ENCODE measurements around the gene GATAD2B. TPM values are rescaled to one million over a fixed set of nuclear protein-coding genes. Genes with fewer than 3 reads are reported as not detected.

GATAD2B gene
- total RNA-seq, 3 donors from 2014 or later (not counting 1 experiment from before 2014, with no cell fraction given): 68.1 to 91.3 (median 75.5) TPM

DNA sequence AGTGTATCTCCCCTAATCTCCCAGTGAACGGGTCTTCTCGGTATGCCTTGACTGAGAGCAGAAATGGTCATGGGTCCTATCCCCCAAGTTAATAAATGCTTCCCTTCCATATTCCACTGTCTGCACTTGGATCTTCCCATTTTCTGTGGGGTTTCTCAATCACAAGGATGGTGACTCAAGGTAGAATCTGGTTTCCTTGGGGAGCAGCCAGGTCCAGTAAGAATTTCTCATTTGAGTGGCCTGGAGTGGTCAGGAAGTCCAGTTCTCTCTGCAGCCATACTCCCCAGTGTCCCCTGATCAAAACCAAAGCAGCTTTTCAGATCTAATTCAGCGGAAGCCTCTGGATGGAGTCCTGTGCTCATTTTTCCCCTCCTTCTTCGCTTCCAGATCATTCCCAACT, 162.3 kb downstream of the GATAD2B start:
- intact Hi-C loops (cut with micrococcal nuclease): no loop called here
- Mint-ChIP-seq H3K27me3 (ENCODE audit: low read depth in 2 of 2) (no peaks in the 10 kb centered on the region), H3K9me3 (no peaks in the 10 kb centered on the region), H3K4me1 (no peaks in the 10 kb centered on the region), H3K36me3 (peaks cover 8% of the 10 kb centered on the region), H3K4me3 (no peak overlapping the region), H3K27ac (no peak overlapping the region)
- DNase-seq (no peak), ATAC-seq (no peak)
- peaks cover 55% of the 10 kb centered on the region for H3K36me3 ChIP-seq (ENCODE audit: control insufficient read depth, insufficient read depth, low read length)
- TF ChIP-seq, protein P1, sequence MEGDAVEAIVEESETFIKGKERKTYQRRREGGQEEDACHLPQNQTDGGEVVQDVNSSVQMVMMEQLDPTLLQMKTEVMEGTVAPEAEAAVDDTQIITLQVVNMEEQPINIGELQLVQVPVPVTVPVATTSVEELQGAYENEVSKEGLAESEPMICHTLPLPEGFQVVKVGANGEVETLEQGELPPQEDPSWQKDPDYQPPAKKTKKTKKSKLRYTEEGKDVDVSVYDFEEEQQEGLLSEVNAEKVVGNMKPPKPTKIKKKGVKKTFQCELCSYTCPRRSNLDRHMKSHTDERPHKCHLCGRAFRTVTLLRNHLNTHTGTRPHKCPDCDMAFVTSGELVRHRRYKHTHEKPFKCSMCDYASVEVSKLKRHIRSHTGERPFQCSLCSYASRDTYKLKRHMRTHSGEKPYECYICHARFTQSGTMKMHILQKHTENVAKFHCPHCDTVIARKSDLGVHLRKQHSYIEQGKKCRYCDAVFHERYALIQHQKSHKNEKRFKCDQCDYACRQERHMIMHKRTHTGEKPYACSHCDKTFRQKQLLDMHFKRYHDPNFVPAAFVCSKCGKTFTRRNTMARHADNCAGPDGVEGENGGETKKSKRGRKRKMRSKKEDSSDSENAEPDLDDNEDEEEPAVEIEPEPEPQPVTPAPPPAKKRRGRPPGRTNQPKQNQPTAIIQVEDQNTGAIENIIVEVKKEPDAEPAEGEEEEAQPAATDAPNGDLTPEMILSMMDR (IDR thresholded peaks at IDR 0.05): no peak
- no peaks in the 10 kb centered on the region for H3K27me3 ChIP-seq (ENCODE audit: control insufficient read depth, insufficient read depth, low read length)
- WGBS (ENCODE audit: insufficient coverage): 100% methylated on average over 4 of the region's 4 CpGs
- no peak overlapping the region for H3K4me3 ChIP-seq (ENCODE audit: low read length)
- H3K4me1 ChIP-seq (ENCODE audit: control insufficient read depth, insufficient read depth, low read length): no peaks in the 10 kb centered on the region
- no peaks in the 10 kb centered on the region for H3K9me3 ChIP-seq (ENCODE audit: control insufficient read depth, insufficient read depth, low read length)
- no peak overlapping the region for H3K27ac ChIP-seq (ENCODE audit: low read length)

Other genes starting within 250 kb of the GATAD2B start
- not detected for gene NPR1, start 244.3 kb downstream of the GATAD2B start, total RNA-seq
- gene INTS3, start 194.9 kb downstream of the GATAD2B start, total RNA-seq: 10 to 100 TPM; 44.3 to 55.3 (median 44.5) TPM
- gene SLC27A3, start 147.6 kb downstream of the GATAD2B start, total RNA-seq: 100 to 1,000 TPM in 1 of 3 donors, 10 to 100 TPM in 2; 65.3 to 107 (median 89.8) TPM
- gene DENND4B, start 23.7 kb upstream of the GATAD2B start, total RNA-seq: 100 to 1,000 TPM; 244 to 322 (median 291) TPM
- 100 to 1,000 TPM; 144 to 166 (median 154) TPM for gene CRTC2, start 35.6 kb upstream of the GATAD2B start, total RNA-seq
- gene SLC39A1, start 40.6 kb upstream of the GATAD2B start, total RNA-seq: 10 to 100 TPM; 20.7 to 21.5 (median 21.2) TPM
- gene CREB3L4, start 44.9 kb upstream of the GATAD2B start, total RNA-seq: 10 to 100 TPM; 10.8 to 16.8 (median 10.9) TPM
- 100 to 1,000 TPM in 2 of 3 donors, 10 to 100 TPM in 1; 96.9 to 107 (median 101) TPM for gene JTB, start 54.7 kb upstream of the GATAD2B start, total RNA-seq
- under 1 TPM in 2 of 3 donors, not detected in 1; 0.25 to 0.73 TPM for gene RAB13, start 63.4 kb upstream of the GATAD2B start, total RNA-seq
- 1,000 to 10,000 TPM; 2,073 to 2,763 (median 2,323) TPM for gene RPS27, start 67.8 kb upstream of the GATAD2B start, total RNA-seq
- under 1 TPM; 0.13 to 0.24 (median 0.18) TPM for gene NUP210L, start 232.1 kb upstream of the GATAD2B start, total RNA-seq